Activated CD4-positive, alpha-beta T cell treated with anti-CD3 and anti-CD28 coated beads, Interleukin-2, amount 50 U/mL, for 48 hours (primary cell): ENCODE data around the gene SPON1.
"Not testable (repeated sequence)": the region's sequence is repeated elsewhere in the genome, so short reads cannot be mapped to it uniquely, and the experiment has no call there.

ENCODE experiments used
- DNase-seq, 2 experiments: peaks; one replicate each; pipeline ENCODE4 v3.0.0-alpha.2; 2020

SPON1 gene

GRCh38 chr11:13962562-13963168 lies at the start of gene SPON1:
Gene SPON1, plus strand, starts transcription at chr11:13962723. Its CDS starts 182 bp downstream, at chr11:13962905.
- DNase-seq = peak; percentile 46 to 56

DNA sequence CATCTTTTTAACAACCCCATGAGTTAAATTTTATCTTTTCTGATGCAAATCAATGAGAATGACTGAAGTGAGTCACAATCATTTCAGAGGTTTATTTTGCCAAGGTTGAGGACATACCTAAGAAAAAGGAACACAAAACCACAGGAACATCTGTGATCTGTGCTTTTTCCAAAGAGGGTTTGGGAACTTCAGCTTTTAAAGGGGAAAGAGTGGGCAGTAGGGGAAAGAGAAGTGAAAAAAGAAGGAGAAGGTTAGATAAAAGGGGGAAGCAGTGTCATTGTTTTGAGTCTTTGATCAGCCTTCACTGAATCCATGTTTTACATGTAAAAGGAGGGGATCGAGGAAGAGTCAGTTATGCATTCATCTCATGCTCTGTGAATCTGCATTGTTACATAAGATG lies 45.3 kb upstream of the SPON1 start:
- no peak for DNase-seq

GRCh38 chr11:13917904-13918303 lies 44.6 kb upstream of the SPON1 start:
- no peak for DNase-seq

DNA sequence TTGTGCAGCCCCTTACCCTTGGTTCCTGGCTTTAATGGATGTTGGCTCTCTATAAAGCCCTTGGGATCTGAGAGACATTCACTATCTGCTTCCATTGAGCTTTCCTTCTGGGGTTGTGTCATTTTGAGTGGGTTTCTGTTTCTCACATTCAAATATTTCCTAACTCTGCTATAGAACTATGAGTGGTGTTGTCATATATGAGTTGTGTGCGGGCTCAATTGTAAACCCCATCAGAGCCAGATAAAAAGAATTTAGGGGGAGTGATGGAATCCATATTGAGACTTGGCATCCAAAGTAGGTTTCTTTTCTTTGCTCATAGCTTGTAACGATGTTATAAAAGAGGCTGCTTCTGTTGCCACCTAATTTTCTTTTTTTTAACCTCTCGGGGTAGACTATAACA lies 41.8 kb upstream of the SPON1 start:
- DNase-seq = no peak

DNA sequence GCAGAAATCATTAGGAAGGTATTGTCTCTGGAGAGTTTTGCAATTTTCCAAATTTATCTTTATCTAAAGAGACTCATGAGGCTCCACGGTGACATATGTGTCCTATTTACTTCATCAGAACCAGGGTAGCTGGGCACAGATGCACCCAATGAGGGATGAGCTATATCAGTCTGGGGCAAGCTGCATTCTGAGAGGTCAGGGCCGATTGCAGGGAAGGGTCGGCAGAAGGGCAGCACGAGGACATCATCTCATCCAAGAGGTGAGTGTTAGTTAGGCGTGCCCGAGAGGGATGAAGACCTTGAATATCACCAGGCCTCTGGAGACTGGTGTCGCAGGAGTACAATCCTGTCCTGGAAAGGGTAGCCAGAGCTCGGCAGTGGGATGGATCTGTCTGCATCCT lies 41.0 kb upstream of the SPON1 start:
- DNase-seq = no peak

DNA sequence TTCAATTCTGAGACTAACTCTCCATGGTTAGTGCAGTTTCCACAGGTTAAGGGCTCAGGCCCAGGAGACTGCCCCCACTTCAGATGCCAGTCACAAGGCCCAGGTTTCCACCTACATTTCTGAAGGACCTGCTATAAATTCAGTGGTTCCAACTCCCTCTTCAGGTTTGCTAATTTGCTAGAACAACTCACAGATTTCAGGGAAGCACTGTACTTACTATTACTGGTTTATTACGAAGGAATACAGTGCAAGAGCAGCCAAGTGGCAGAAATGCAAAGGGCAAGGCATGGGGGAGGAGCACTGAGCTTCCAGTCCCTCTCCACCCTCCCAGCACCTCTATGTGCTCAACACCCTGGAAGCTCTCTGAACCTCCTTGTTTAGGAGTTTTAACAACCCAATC lies 39.3 kb upstream of the SPON1 start:
- DNase-seq = no peak

GRCh38 chr11:13923716-13924650 lies 38.5 kb upstream of the SPON1 start:
- no peak for DNase-seq

DNA sequence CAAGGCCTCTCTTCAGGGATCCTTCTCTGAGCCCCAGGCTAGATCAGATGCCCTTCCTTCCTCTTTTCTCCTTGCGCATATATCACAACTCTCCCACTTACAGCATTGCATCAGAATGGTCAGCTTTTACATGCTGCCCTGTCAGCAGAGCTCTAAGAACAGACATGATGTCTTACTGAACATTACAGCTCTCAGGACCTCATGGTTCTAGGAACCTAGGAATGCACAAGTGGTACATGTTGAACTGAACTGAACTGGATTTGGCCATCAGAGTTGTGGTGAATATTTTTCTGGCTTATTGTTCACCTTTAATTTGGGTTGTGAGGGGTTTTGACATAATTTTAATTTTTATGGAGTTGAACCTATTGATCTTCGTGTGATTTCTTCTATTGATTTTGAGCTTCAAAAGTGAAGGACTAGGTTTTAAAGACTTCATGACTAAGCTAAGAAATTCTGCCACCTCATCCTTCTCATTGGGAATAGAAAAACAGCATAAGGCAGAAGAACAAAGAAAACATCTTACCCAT lies 37.7 kb upstream of the SPON1 start:
- no peak for DNase-seq

DNA sequence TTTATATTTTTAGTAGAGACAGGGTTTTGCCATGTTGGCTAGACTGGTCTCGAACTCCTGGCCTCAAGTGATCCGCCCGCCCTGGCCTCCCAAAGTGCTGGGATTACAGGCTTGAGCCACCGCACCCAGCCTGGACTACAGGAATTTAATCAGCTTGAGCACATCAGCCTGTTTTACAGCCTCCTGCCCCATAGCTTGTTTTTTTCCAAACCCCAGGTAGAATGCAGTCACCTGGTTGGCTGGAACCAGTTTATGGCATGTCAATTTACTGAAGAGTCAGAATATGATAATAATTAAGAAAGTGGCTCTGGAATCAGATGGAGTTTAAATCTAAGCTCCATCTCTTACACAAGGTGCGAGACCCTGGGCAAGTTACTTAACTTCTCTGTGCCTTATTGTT lies 36.2 kb upstream of the SPON1 start:
- DNase-seq = not testable (repeated sequence)

DNA sequence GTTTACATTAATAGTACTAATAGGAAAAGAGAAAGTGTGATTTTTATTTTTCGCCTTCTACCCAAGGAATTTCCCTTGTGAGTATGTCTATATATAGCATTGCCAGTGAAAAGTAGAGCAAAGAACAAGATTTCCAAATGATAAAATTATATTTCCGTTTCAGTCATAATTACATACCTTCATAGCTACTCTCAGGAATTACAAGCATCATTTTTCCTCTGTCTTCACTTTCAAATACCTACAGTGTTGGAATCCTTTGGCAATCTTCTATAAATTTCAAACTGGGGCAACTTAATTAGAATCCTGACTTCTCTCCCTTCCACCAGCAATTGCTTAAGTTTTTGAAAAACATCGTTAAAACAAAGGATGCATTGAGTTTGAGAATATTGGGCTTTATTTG lies 35.5 kb upstream of the SPON1 start:
- DNase-seq = no peak

GRCh38 chr11:13927481-13927880 lies 35.0 kb upstream of the SPON1 start:
- DNase-seq = no peak

DNA sequence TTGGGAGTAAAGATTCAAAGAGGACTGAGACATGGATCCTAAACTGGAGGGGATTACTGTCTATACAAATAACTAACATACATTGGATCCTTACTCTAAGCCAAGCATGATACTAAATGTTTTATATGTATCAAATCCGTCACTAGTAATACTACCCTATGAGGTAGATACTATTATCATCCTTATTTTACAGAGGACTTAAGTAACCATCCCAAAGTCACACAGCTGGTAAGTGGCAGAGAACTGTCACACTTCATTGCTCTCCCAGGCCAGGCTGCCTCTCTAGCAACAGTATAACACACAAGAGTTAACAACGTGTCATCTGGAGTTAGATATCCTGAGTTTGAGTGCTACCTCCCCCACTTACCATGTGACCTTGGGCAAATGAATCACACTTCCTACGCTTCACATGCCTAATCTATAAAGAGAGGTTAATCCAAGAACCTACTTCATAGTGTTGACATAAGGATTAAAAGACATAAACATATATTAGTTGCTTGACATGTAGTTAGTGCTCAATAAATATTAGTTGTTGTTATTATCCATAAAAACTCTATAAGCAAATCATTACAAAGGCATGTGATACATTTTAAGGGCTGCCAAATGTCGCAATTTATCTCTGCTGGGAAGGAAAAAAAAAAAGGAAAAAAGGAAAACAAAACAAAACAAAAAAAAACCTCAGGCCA lies 33.8 kb upstream of the SPON1 start:
- DNase-seq = no peak

- no peak for DNase-seq
These were observed 33.1 kb upstream of the SPON1 start for GRCh38 chr11:13929395-13929891.

DNA sequence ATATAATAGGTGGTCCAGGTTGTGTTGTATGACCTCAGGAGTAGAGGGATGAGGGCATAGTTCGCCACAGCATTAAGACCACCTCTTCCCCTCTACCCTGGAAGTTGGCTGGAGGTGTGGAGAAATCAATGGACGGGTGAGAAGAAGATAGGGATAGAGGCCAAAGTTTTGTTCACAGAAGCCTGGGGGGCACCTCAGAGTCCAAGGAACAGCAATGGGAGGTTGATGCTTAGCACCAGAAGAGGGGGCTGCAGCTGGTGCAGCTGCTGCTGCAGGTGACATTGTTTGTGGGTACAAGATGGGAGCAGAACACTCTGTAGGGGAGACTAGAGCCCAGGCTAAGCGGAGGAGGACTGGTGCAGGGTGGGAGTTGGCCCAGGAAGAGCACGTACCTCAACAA lies 31.2 kb upstream of the SPON1 start:
- no peak for DNase-seq

DNA sequence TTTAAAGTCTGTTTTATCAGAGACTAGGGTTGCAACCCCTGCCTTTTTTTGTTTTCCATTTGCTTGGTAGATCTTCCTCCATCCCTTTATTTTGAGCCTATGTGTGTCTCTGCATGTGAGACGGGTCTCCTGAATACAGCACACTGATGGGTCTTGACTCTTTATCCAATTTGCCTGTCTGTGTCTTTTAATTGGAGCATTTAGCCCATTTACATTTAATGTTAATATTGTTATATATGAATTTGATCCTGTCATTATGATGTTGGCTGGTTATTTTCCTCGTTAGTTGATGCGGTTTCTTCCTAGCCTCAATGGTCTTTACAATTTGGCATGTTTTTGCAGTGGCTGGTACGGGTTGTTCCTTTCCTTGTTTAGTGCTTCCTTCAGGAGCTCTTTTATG lies 25.4 kb upstream of the SPON1 start:
- DNase-seq = not testable (repeated sequence)

- DNase-seq = not testable (repeated sequence)
These were observed 23.7 kb upstream of the SPON1 start for GRCh38 chr11:13938829-13939228.

GRCh38 chr11:13939961-13940906 lies 22.3 kb upstream of the SPON1 start:
- DNase-seq = no peak

DNA sequence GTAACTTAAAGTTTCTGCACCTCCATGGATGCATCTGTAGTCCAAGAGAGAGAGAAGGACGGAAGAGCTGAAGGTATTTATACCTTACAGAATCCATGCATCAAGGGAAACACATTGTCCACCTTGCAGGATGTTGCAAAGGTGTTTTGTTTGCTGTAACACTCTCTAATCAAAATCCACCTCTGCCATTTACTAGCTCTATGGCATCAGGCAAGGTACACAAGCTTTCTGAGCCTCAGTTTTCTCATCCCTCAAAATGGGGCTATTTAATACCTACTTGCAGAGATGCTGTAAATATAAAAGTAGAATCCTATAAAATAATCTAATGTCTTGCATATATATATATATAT lies 21.6 kb upstream of the SPON1 start:
- no peak for DNase-seq

DNA sequence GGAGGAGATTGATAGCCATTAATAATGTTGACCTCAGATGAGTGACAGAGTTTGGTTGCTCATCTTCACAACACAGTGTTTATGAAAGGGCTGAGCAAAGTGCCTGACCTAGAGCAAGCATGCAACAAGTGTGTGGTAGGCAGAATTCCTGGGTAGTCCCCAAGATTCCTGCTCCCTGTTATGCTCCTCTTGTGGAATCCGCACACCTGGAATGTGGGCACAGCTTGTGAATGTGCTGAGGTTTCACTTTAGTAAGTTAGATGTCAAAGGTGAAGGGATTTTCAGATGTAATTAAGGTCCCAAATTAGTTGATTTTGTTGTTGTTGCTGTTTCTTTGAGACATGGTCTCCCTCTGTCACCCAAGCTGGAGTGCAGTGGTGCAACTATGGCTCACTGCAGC lies 20.7 kb upstream of the SPON1 start:
- no peak for DNase-seq

GRCh38 chr11:13942378-13942777 lies 20.1 kb upstream of the SPON1 start:
- DNase-seq = no peak

DNA sequence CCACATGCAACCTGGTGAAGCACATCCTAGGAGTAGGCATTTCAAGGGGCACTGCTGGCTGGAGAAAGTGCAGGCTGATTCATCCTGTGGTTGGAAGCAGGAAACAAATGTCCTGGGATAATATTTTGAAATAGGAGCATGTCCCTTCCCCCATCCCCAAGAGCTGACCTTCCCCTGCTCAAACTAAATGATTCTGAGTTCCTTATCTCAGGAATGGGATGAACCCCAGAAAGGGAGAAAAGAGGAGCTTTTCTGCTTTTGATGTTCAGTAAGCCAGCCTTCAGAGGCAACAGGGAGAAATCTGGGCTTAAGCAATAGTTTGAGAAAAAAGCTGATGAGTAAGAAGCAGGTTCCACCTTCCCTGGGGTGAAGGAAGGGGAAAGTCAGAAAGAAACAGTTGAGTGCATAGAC lies 19.5 kb upstream of the SPON1 start:
- no peak for DNase-seq

GRCh38 chr11:13944016-13944415 lies 18.5 kb upstream of the SPON1 start:
- DNase-seq = no peak
